HEK293T (cell line): Measurements from ENCODE around the gene TNFRSF21.

ENCODE experiments used
- CTCF ChIA-PET: fragments of 350-600 bp; formaldehyde crosslinking; extraction: SDS; loops from one replicate; lab custom pipeline; 2021; ENCODE audit warnings: antibody characterized with exemption, inconsistent platforms; lab: Yijun Ruan, JAX
- POLR2A ChIA-PET: fragments of 350-600 bp; formaldehyde crosslinking; extraction: SDS; loops from one replicate; lab custom pipeline; 2020; ENCODE audit warnings: antibody characterized with exemption, inconsistent platforms; lab: Yijun Ruan, JAX
- DNase-seq: peaks from one replicate; pipeline ENCODE4 v3.0.0; 2012; ENCODE audit warnings: mixed read lengths; ENCODE audit errors: extremely low spot score
- ARNT ChIP-seq: fragments of 450-650 bp; IDR thresholded peaks from 2 replicates; pipeline ENCODE4 v1.6.1; 2017; ENCODE audit warnings: mild to moderate bottlenecking
- BHLHE40 ChIP-seq: fragments of 450-650 bp; IDR thresholded peaks from 2 replicates; pipeline ENCODE4 v1.6.1; 2016; ENCODE audit warnings: mild to moderate bottlenecking, moderate library complexity, borderline replicate concordance
- CTBP1 ChIP-seq: fragments of 450-650 bp; IDR thresholded peaks from 2 replicates; pipeline ENCODE4 v1.6.1; 2016; ENCODE audit warnings: borderline replicate concordance
- ELF4 ChIP-seq: fragments of 450-650 bp; IDR thresholded peaks from 2 replicates; pipeline ENCODE4 v1.6.1; 2017; ENCODE audit warnings: antibody characterized with exemption
- FOXA1 ChIP-seq: fragments of 450-650 bp; IDR thresholded peaks from 2 replicates; pipeline ENCODE4 v1.6.1; 2016; ENCODE audit warnings: mild to moderate bottlenecking
- FOXK2 ChIP-seq: fragments of 450-650 bp; IDR thresholded peaks from 2 replicates; pipeline ENCODE4 v1.6.1; 2016; ENCODE audit warnings: mild to moderate bottlenecking
- FOXM1 ChIP-seq: fragments of 450-650 bp; IDR thresholded peaks from 2 replicates; pipeline ENCODE4 v1.6.1; 2017; ENCODE audit warnings: mild to moderate bottlenecking, borderline replicate concordance
- HDGF ChIP-seq: fragments of 450-650 bp; IDR thresholded peaks from 2 replicates; pipeline ENCODE4 v1.6.1; 2017; ENCODE audit warnings: antibody characterized with exemption, borderline replicate concordance
- L3MBTL2 ChIP-seq: fragments of 450-650 bp; conservative IDR thresholded peaks from 2 replicates; pipeline ENCODE4 v1.6.1; 2016; ENCODE audit warnings: mild to moderate bottlenecking
- LEF1 ChIP-seq: fragments of 450-650 bp; IDR thresholded peaks from 2 replicates; pipeline ENCODE4 v1.6.1; 2017; ENCODE audit warnings: mild to moderate bottlenecking, borderline replicate concordance
- NFRKB ChIP-seq: fragments of 450-650 bp; IDR thresholded peaks from 2 replicates; pipeline ENCODE4 v1.6.1; 2016; ENCODE audit warnings: mild to moderate bottlenecking, moderate library complexity
- PKNOX1 ChIP-seq: fragments of 450-650 bp; IDR thresholded peaks from 2 replicates; pipeline ENCODE4 v1.6.1; 2016
- SP1 ChIP-seq: fragments of 450-650 bp; IDR thresholded peaks from 2 replicates; pipeline ENCODE4 v1.6.1; 2017
- SUZ12 ChIP-seq: fragments of 450-650 bp; IDR thresholded peaks from 2 replicates; pipeline ENCODE4 v1.6.1; 2016; ENCODE audit warnings: mild to moderate bottlenecking
- TARDBP ChIP-seq: fragments of 450-650 bp; IDR thresholded peaks from 2 replicates; pipeline ENCODE4 v1.6.1; 2016
- ZNF384 ChIP-seq: fragments of 450-650 bp; IDR thresholded peaks from 2 replicates; pipeline ENCODE4 v1.6.1; 2016

Gene TNFRSF21

GRCh38 chr6:47209632-47210031, 100.1 kb downstream of the TNFRSF21 start:
- CTCF ChIA-PET, result no interaction called here
- TF ChIP-seq FOXA1 (no peak), FOXK2 (no peak), PKNOX1 (no peak), CTBP1 (no peak), NFRKB (no peak), TARDBP (no peak), ELF4 (no peak), ARNT (no peak), LEF1 (no peak), SUZ12 (no peak), SP1 (no peak), BHLHE40 (no peak), HDGF (no peak)
- POLR2A ChIA-PET, result no interaction called here
- no peak for DNase-seq

GRCh38 chr6:47207261-47207660, 102.4 kb downstream of the TNFRSF21 start:
- TF ChIP-seq BHLHE40, result no peak
- TF ChIP-seq SP1, result no peak
- no peak for TF ChIP-seq FOXK2
- TF ChIP-seq HDGF, result no peak
- no peak for TF ChIP-seq CTBP1
- TF ChIP-seq SUZ12, result no peak
- no peak for TF ChIP-seq TARDBP
- TF ChIP-seq PKNOX1, result no peak
- TF ChIP-seq L3MBTL2, result no peak
- no peak for TF ChIP-seq FOXA1
- TF ChIP-seq ARNT, result no peak
- TF ChIP-seq LEF1, result no peak
- TF ChIP-seq ZNF384, result no peak
- TF ChIP-seq FOXM1, result no peak
- no peak for TF ChIP-seq ELF4
- TF ChIP-seq NFRKB, result no peak
- CTCF ChIA-PET, result no interaction called here
- POLR2A ChIA-PET, result no interaction called here
- DNase-seq, result no peak

GRCh38 chr6:47206626-47207025, 103.1 kb downstream of the TNFRSF21 start:
- no peak for TF ChIP-seq BHLHE40
- TF ChIP-seq PKNOX1, result no peak
- no peak for TF ChIP-seq SP1
- TF ChIP-seq L3MBTL2, result no peak
- no peak for TF ChIP-seq TARDBP
- no peak for TF ChIP-seq FOXA1
- TF ChIP-seq FOXK2, result no peak
- no peak for TF ChIP-seq NFRKB
- no peak for TF ChIP-seq FOXM1
- no peak for TF ChIP-seq LEF1
- no peak for TF ChIP-seq ZNF384
- TF ChIP-seq ARNT, result no peak
- TF ChIP-seq ELF4, result no peak
- no peak for TF ChIP-seq CTBP1
- TF ChIP-seq SUZ12, result no peak
- no peak for TF ChIP-seq HDGF
- DNase-seq, result no peak
- POLR2A ChIA-PET, result no interaction called here
- CTCF ChIA-PET, result no interaction called here

GRCh38 chr6:47203938-47204611, 105.6 kb downstream of the TNFRSF21 start:
- POLR2A ChIA-PET, result no interaction called here
- DNase-seq, result no peak
- CTCF ChIA-PET, result no interaction called here
- no peak for TF ChIP-seq HDGF
- no peak for TF ChIP-seq BHLHE40
- TF ChIP-seq SP1, result no peak
- no peak for TF ChIP-seq ZNF384
- no peak for TF ChIP-seq ELF4
- no peak for TF ChIP-seq CTBP1
- no peak for TF ChIP-seq FOXK2

- ChIA-PET POLR2A (no interaction called here), CTCF (no interaction called here)
- TF ChIP-seq CTBP1, result no peak
- no peak for TF ChIP-seq BHLHE40
- no peak for TF ChIP-seq ZNF384
- TF ChIP-seq NFRKB, result no peak
- TF ChIP-seq ARNT, result no peak
- TF ChIP-seq LEF1, result no peak
- no peak for TF ChIP-seq HDGF
- no peak for TF ChIP-seq PKNOX1
- TF ChIP-seq FOXM1, result no peak
- TF ChIP-seq TARDBP, result no peak
- TF ChIP-seq FOXK2, result no peak
- no peak for TF ChIP-seq FOXA1
- no peak for TF ChIP-seq SUZ12
- TF ChIP-seq ELF4, result no peak
- no peak for TF ChIP-seq SP1
- DNase-seq, result no peak
These were observed 106.3 kb downstream of the TNFRSF21 start for GRCh38 chr6:47203266-47203937.
